HCT116 (cell line): ENCODE results near the gene LOXHD1. TPM values are rescaled to one million over a fixed set of nuclear protein-coding genes. Genes with fewer than 3 reads are reported as not detected.

Experiments
- ATAC-seq: fragments of 200-7000 bp; cut with Tn5 transposase; 2 replicates; pipeline ENCODE4 v1.9.1; 2020; ENCODE audit warnings: mild to moderate bottlenecking, moderate library complexity
- BruUV-seq: library from RNA; stranded (reverse); fragments of 400-500 nt; replicated peaks from 2 replicates; lab custom pipeline; 2021; lab: Mats Ljungman, UMichigan
- CTCF ChIA-PET: fragments of 300-600 bp; sonication (Branson Sonifier 250); formaldehyde crosslinking; loops from one replicate; lab custom pipeline; 2021; ENCODE audit warnings: antibody characterized with exemption; lab: Charles Lee
- POLR2A ChIA-PET: fragments of 300-600, 350-600 bp; sonication (Branson Sonifier 250); formaldehyde crosslinking; loops from one replicate; lab custom pipeline; 2021; ENCODE audit warnings: antibody characterized with exemption; lab: Charles Lee
- RAD21 ChIA-PET, 2 experiments: fragments of 300-600 bp; sonication (Branson Sonifier 250); formaldehyde crosslinking; loops; one replicate each; lab custom pipeline; 2023; ENCODE audit warnings: low total read pairs in 2 of 2; ENCODE audit not compliant: uncharacterized antibody in 2 of 2, unreplicated experiment in 2 of 2, low non-redundant PET in 1 of 2; lab: Charles Lee
- DNase-seq: peaks from one replicate; pipeline ENCODE4 v3.0.0-alpha.2; 2010; ENCODE audit warnings: low read depth, low spot score
- H2AFZ ChIP-seq: fragments of 200-600 bp; shearing (Covaris generic), sonication (generic); 2 replicates; pipeline ENCODE4 v1.6.1; 2017; ENCODE audit warnings: low read depth, mixed run types, mixed read lengths, antibody characterized with exemption, low read length; ENCODE audit not compliant: poor library complexity, severe bottlenecking
- H3K27ac ChIP-seq: 2 replicates; pipeline ENCODE4 v1.5.1; 2012; ENCODE audit warnings: low read depth, low read length
- H3K27me3 ChIP-seq: fragments of 200-600 bp; sonication (generic); 2 replicates; pipeline ENCODE4 v1.6.1; 2016; ENCODE audit warnings: mixed run types, low read length, mixed read lengths; ENCODE audit not compliant: insufficient read depth
- H3K36me3 ChIP-seq, 2 experiments: fragments of 200-500 bp in 1 of 2; fragments of 200-600 bp in 1 of 2; sonication (Bioruptor generic) in 1 of 2; sonication (generic) in 1 of 2; 2 replicates each; pipeline versions ENCODE4 v1.5.1 to v1.6.1; 2014 to 2016; ENCODE audit warnings: low read length in 2 of 2, inconsistent platforms in 1 of 2, mixed read lengths in 1 of 2, mixed run types in 1 of 2; ENCODE audit not compliant: insufficient read depth in 2 of 2, control insufficient read depth in 1 of 2
- H3K4me1 ChIP-seq, 2 experiments: fragments of 200-600 bp in 1 of 2; sonication (generic) in 1 of 2; 2 replicates each; pipeline versions ENCODE4 v1.5.1 to v1.6.1; 2012 to 2017; ENCODE audit warnings: low read length in 2 of 2, inconsistent platforms in 1 of 2, mild to moderate bottlenecking in 1 of 2, mixed read lengths in 1 of 2, mixed run types in 1 of 2, moderate library complexity in 1 of 2; ENCODE audit not compliant: insufficient read depth in 2 of 2, control insufficient read depth in 1 of 2
- H3K4me2 ChIP-seq: fragments of 200-600 bp; sonication (generic); 2 replicates; pipeline ENCODE4 v1.6.1; 2017; ENCODE audit warnings: mixed run types, low read length, mixed read lengths
- H3K4me3 ChIP-seq, 2 experiments: fragments of 200-600 bp in 1 of 2; sonication (generic) in 1 of 2; replicated peaks in 1 of 2; 2 replicates each; pipeline ENCODE4 v1.5.1; 2011 to 2016; ENCODE audit warnings: low read length in 2 of 2, control low read depth in 1 of 2, low read depth in 1 of 2, mild to moderate bottlenecking in 1 of 2, mixed read lengths in 1 of 2, mixed run types in 1 of 2
- H3K79me2 ChIP-seq: fragments of 200-600 bp; sonication (generic); 2 replicates; pipeline ENCODE4 v1.6.1; 2017; ENCODE audit warnings: mild to moderate bottlenecking, mixed run types, low read length, moderate library complexity, mixed read lengths; ENCODE audit not compliant: insufficient read depth
- H3K9ac ChIP-seq: fragments of 200-600 bp; sonication (generic); 2 replicates; pipeline ENCODE4 v1.6.1; 2016; ENCODE audit warnings: low read length, mixed read lengths
- H3K9me2 ChIP-seq: fragments of 200-600 bp; sonication (generic), shearing (Covaris generic); 2 replicates; pipeline ENCODE4 v1.6.1; 2017; ENCODE audit warnings: mixed run types, mild to moderate bottlenecking, moderate library complexity; ENCODE audit not compliant: insufficient read depth
- H3K9me3 ChIP-seq, 2 experiments: fragments of 200-500 bp in 1 of 2; fragments of 200-600 bp in 1 of 2; sonication (Bioruptor generic) in 1 of 2; sonication (generic) in 1 of 2; 2 replicates each; pipeline ENCODE4 v1.6.1; 2014 to 2017; ENCODE audit warnings: low read length in 2 of 2, mixed read lengths in 2 of 2, inconsistent platforms in 1 of 2, low read depth in 1 of 2, mild to moderate bottlenecking in 1 of 2, mixed run types in 1 of 2, moderate library complexity in 1 of 2; ENCODE audit not compliant: control insufficient read depth in 1 of 2, insufficient read depth in 1 of 2
- H4K20me1 ChIP-seq: fragments of 200-600 bp; sonication (generic), shearing (Covaris generic); 2 replicates; pipeline ENCODE4 v1.6.1; 2017; ENCODE audit warnings: mixed run types, mild to moderate bottlenecking, moderate library complexity; ENCODE audit not compliant: insufficient read depth
- CEBPB ChIP-seq: IDR thresholded peaks from 2 replicates; pipeline ENCODE4 v1.6.1; 2012; ENCODE audit warnings: low read depth
- CTCF ChIP-seq, 3 experiments: fragments of 200-600 bp in 1 of 3; sonication (generic) in 1 of 3; IDR thresholded peaks in 2 of 3; conservative IDR thresholded peaks in 1 of 3; 2 replicates each; pipeline ENCODE4 v1.5.1; 2012 to 2017; ENCODE audit warnings: low read depth in 2 of 3, low read length in 2 of 3, antibody characterized with exemption in 1 of 3, borderline replicate concordance in 1 of 3, control low read depth in 1 of 3, mild to moderate bottlenecking in 1 of 3, mixed read lengths in 1 of 3, mixed run types in 1 of 3, moderate library complexity in 1 of 3; ENCODE audit not compliant: insufficient read depth in 1 of 3
- EGR1 ChIP-seq: IDR thresholded peaks from 2 replicates; pipeline ENCODE4 v1.6.1; 2012; ENCODE audit warnings: low read depth
- ELF1 ChIP-seq: IDR thresholded peaks from 2 replicates; pipeline ENCODE4 v1.6.1; 2012; ENCODE audit warnings: low read depth, borderline replicate concordance
- EZH2 ChIP-seq: fragments of 200-600 bp; sonication (generic); IDR thresholded peaks from 2 replicates; pipeline ENCODE4 v1.6.1; 2017; ENCODE audit warnings: antibody characterized with exemption, mixed run types
- EZH2phosphoT487 ChIP-seq: fragments of 200-600 bp; IDR thresholded peaks from 2 replicates; pipeline ENCODE4 v1.6.1; 2018; ENCODE audit warnings: antibody characterized with exemption, borderline replicate concordance
- POLR2AphosphoS5 ChIP-seq: IDR thresholded peaks from 2 replicates; pipeline ENCODE4 v1.6.1; 2011; ENCODE audit warnings: mild to moderate bottlenecking, low read depth, low read length, moderate library complexity
- RAD21 ChIP-seq: IDR thresholded peaks from 2 replicates; pipeline ENCODE4 v1.6.1; 2012; ENCODE audit warnings: low read depth, mild to moderate bottlenecking
- REST ChIP-seq: IDR thresholded peaks from 2 replicates; pipeline ENCODE4 v1.6.1; 2012; ENCODE audit warnings: low read depth
- SIN3A ChIP-seq: IDR thresholded peaks from 2 replicates; pipeline ENCODE4 v1.6.1; 2012; ENCODE audit warnings: low read depth
- SP1 ChIP-seq: IDR thresholded peaks from 2 replicates; pipeline ENCODE4 v1.6.1; 2012; ENCODE audit warnings: low read depth
- SRF ChIP-seq: IDR thresholded peaks from 2 replicates; pipeline ENCODE4 v1.6.1; 2012; ENCODE audit warnings: low read depth
- TCF7L2 ChIP-seq: IDR thresholded peaks from 2 replicates; pipeline ENCODE4 v1.7.0; 2011; ENCODE audit warnings: borderline replicate concordance, inconsistent platforms; ENCODE audit not compliant: insufficient read depth, insufficient read length; ENCODE audit errors: extremely low read depth
- ZNF274 ChIP-seq: fragments of 200-500 bp; sonication (Bioruptor generic); IDR thresholded peaks from 2 replicates; pipeline ENCODE4 v1.6.1; 2014; ENCODE audit warnings: mild to moderate bottlenecking, low read depth, low read length, inconsistent platforms
- intact Hi-C: fragments of 100-400 bp; cut with micrococcal nuclease; formaldehyde crosslinking; loops from 2 replicates; pipeline ENCODE4 v1.10.0; 2022
- total RNA-seq: library from RNA; stranded (reverse); gene quantifications from one replicate; pipeline ENCODE4 v1.2.1, GENCODE V29; 2021; ENCODE audit not compliant: unreplicated experiment
- TF ChIP-seq, protein P1 (sequence below): IDR thresholded peaks from 2 replicates; pipeline ENCODE4 v1.6.1; 2012
- TF ChIP-seq, protein P2 (sequence below): IDR thresholded peaks from 2 replicates; pipeline ENCODE4 v1.6.1; 2011; ENCODE audit warnings: mild to moderate bottlenecking, low read length, moderate library complexity; ENCODE audit not compliant: insufficient replicate concordance; ENCODE audit errors: extremely low read depth

LOXHD1 gene
- total RNA-seq, 1 experiment from 2014 or later: not detected

DNA sequence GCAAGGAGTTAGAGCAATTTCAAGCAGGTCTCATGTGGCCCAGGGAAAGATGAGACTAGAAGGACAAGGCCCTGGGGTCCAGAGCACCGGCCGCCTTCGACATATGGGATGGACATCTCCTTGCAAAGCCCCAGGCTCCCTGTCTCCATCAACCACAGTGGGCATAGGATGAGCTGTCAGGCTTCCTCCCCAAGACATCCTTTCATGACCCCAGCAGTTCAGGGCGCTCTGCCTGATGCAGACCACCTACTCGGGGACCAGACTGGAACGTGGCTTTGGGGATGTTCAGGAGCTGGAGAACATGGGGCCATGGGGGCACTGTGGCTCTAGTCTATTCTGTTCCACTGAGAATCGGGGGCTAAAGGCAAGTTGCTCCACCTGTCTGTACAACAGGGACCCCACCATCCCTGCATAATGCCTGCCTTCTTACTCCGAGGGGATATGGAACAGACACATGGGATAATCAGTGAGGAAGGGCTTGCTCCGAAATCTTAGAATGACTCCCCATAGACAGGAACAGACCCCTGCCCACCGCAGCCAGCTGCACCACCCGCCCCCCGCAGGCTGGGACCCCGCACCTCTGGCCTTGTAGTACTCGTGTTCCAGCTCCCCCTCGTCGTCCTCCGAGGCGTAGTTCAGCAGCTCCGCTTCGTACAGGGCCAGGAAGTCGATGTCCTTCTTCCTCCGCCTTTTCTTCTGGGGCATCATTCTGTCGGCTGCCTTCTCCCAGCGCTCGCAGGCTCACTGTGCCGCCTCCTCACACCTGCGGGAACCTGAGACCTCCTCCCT is 500 bp downstream of the LOXHD1 start:
- Histone ChIP-seq H2AFZ (no peak overlapping the region), H3K4me3 (no peak overlapping the region), H3K27ac (no peak overlapping the region), H3K27me3 (peaks cover 5% of the 10 kb centered on the region), H3K4me1 (no peaks in the 10 kb centered on the region), H3K4me2 (no peak overlapping the region), H3K36me3 (no peaks in the 10 kb centered on the region), H3K9me3 (no peaks in the 10 kb centered on the region), H3K9ac (no peak overlapping the region), H3K79me2 (no peaks in the 10 kb centered on the region), H4K20me1 (no peaks in the 10 kb centered on the region), H3K9me2 (no peaks in the 10 kb centered on the region)
- DNase-seq: no peak
- ChIA-PET POLR2A (no interaction called here), RAD21 (no interaction called here), CTCF (interaction anchor here (0.7 to 3.3 kb wide), 3 partner anchors 101 to 483 kb away, joined by 3 to 76 read pairs (median 24); a partner anchor contains a TSS)
- intact Hi-C loops: no loop called here
- TF ChIP-seq SRF (no peak), EZH2 (no peak), ZNF274 (no peak), EGR1 (no peak), SP1 (no peak), POLR2AphosphoS5 (no peak), RAD21 (no peak), CTCF (IDR thresholded peaks at IDR 0.05 in 2 of 3, conservative IDR thresholded peaks at IDR 0.05 in 1 of 3; ENCODE audit: borderline replicate concordance in 1 of 3, insufficient read depth in 1 of 3, low read depth in 2 of 3, low read length in 2 of 3) (no peak), EZH2phosphoT487 (no peak), SIN3A (no peak), REST (no peak), TCF7L2 (no peak), CEBPB (no peak), ELF1 (no peak)
- TF ChIP-seq, protein P1, sequence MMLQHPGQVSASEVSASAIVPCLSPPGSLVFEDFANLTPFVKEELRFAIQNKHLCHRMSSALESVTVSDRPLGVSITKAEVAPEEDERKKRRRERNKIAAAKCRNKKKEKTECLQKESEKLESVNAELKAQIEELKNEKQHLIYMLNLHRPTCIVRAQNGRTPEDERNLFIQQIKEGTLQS: no peak
- TF ChIP-seq, protein P2, sequence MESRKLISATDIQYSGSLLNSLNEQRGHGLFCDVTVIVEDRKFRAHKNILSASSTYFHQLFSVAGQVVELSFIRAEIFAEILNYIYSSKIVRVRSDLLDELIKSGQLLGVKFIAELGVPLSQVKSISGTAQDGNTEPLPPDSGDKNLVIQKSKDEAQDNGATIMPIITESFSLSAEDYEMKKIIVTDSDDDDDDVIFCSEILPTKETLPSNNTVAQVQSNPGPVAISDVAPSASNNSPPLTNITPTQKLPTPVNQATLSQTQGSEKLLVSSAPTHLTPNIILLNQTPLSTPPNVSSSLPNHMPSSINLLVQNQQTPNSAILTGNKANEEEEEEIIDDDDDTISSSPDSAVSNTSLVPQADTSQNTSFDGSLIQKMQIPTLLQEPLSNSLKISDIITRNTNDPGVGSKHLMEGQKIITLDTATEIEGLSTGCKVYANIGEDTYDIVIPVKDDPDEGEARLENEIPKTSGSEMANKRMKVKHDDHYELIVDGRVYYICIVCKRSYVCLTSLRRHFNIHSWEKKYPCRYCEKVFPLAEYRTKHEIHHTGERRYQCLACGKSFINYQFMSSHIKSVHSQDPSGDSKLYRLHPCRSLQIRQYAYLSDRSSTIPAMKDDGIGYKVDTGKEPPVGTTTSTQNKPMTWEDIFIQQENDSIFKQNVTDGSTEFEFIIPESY: no peak
- no TSS peak for BruUV-seq
- ATAC-seq: no peak
